ENCODE results near the gene CENPE.

GRCh38 chr4:103098756-103099440, 99.2 kb downstream of the CENPE start:
- TF ChIP-seq, protein P1, sequence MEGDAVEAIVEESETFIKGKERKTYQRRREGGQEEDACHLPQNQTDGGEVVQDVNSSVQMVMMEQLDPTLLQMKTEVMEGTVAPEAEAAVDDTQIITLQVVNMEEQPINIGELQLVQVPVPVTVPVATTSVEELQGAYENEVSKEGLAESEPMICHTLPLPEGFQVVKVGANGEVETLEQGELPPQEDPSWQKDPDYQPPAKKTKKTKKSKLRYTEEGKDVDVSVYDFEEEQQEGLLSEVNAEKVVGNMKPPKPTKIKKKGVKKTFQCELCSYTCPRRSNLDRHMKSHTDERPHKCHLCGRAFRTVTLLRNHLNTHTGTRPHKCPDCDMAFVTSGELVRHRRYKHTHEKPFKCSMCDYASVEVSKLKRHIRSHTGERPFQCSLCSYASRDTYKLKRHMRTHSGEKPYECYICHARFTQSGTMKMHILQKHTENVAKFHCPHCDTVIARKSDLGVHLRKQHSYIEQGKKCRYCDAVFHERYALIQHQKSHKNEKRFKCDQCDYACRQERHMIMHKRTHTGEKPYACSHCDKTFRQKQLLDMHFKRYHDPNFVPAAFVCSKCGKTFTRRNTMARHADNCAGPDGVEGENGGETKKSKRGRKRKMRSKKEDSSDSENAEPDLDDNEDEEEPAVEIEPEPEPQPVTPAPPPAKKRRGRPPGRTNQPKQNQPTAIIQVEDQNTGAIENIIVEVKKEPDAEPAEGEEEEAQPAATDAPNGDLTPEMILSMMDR (IDR thresholded peaks at IDR 0.05): no peak
- TF ChIP-seq POLR2A (IDR thresholded peaks at IDR 0.05): no peak

Measured in prostate gland (tissue), 2 donors.